Stimulated activated naive CD8-positive, alpha-beta T cell treated with anti-CD3 and anti-CD28 coated beads, Interleukin-15, amount 100 ng/mL, for 72 hours (primary cell): ENCODE data around the gene TXNRD3.

Source experiments
- ATAC-seq: fragments of 150-1000 bp; cut with Tn5 transposase; 2 replicates; pipeline ENCODE4 v1.10.0; 2021; ENCODE audit warnings: mild to moderate bottlenecking, moderate library complexity
- DNase-seq, 2 donors: peaks; one replicate each; pipeline ENCODE4 v3.0.0; 2021 to 2022
- H3K27ac Mint-ChIP-seq, 2 donors: one replicate each; pipeline ENCODE4 v1.8.0; 2022; ENCODE audit warnings: mild to moderate bottlenecking in 2 of 2, mixed read lengths in 2 of 2, moderate library complexity in 2 of 2
- H3K27me3 Mint-ChIP-seq: one replicate; pipeline ENCODE4 v1.8.0; 2022; ENCODE audit warnings: mixed read lengths
- H3K4me1 Mint-ChIP-seq: one replicate; pipeline ENCODE4 v1.8.0; 2022; ENCODE audit warnings: mild to moderate bottlenecking, mixed read lengths
- H3K4me3 Mint-ChIP-seq, 2 donors: one replicate each; pipeline ENCODE4 v1.8.0; 2022; ENCODE audit warnings: mild to moderate bottlenecking in 2 of 2, mixed read lengths in 2 of 2, moderate library complexity in 1 of 2
- H3K9me3 Mint-ChIP-seq, 2 donors: one replicate each; pipeline ENCODE4 v1.8.0; 2022; ENCODE audit warnings: mixed read lengths in 2 of 2

Gene TXNRD3

DNA sequence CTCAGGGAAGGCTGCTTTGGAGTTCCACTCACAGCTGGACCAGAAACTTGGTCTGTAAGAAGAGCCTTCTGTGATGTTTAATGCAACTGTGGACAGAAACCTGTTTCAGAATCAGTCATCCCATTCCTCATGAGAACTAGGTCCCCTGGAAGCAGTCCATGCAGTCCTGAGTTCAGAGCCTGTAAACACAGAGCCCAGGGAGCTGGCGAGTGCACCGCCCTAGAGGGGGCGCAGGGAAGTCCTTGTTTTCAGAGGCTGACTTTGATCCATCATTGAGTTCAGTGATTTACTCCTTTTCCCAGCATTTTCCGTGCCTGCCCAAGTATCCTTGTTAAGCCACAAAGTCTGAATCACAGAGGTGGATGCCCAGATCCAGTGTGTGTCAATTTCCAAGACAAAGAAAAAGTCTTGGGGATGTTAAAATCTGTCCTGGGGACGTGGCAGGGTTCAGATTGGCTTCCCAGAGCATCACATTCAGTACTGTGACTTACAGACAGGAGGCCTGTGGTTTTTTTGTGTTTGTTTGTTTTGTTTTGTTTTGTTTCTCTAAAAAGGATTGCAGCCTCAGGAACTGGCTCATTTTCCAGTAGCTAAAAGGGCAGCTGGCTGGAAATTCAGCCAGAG lies 9.8 kb upstream of the TXNRD3 start:
- DNase-seq (no peak), ATAC-seq (no peak)
- peaks cover 17% of the 10 kb centered on the region for H3K27me3 Mint-ChIP-seq
- no peak overlapping the region for H3K27ac Mint-ChIP-seq
- no peaks in the 10 kb centered on the region for H3K4me1 Mint-ChIP-seq
- no peaks in the 10 kb centered on the region for H3K9me3 Mint-ChIP-seq
- H3K4me3 Mint-ChIP-seq: no peak overlapping the region

DNA sequence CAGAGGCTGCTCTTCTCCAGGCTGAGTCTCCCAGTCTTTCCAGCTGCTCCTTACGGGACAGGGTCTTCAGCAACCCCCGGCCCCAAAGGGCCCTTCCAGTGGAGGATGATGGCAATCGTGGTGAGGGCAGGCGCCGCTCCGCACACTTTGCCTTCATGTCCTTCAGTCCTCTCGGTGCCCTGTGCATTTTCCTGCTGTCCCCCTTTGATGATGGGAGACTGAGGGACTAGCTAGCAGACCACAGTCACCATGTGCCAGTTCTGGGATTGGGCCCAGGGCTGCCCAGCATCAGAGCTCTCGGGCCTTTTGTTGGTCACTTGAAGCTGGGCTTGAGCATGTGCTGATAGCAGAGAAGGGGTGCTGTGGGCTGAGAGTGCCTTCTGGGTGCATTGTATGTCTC lies 8.8 kb upstream of the TXNRD3 start:
- H3K27me3 Mint-ChIP-seq: peaks cover 17% of the 10 kb centered on the region
- no peak overlapping the region for H3K27ac Mint-ChIP-seq
- no peaks in the 10 kb centered on the region for H3K4me1 Mint-ChIP-seq
- H3K9me3 Mint-ChIP-seq: no peaks in the 10 kb centered on the region
- DNase-seq: no peak
- H3K4me3 Mint-ChIP-seq: no peak overlapping the region
- ATAC-seq: no peak

DNA sequence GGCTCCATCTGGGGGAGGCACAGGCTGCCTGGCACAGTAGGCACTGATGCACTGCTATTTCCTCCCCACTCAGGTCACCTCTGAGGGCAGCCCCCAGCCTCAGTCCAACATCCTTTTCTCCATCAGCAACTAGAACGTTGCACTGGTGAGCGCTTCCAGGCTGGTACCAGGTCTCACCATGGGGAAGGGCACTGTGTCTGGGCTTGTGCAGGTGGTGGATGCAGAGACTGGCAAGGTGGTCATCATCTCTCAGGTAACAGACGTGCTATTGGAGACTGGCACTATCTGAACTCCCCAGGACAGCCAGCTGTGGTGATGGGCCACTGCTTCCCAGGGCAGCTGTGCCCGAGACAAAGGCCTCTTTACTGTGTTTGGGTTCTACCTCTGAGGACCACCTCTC lies 8.3 kb upstream of the TXNRD3 start:
- no peak for ATAC-seq

DNA sequence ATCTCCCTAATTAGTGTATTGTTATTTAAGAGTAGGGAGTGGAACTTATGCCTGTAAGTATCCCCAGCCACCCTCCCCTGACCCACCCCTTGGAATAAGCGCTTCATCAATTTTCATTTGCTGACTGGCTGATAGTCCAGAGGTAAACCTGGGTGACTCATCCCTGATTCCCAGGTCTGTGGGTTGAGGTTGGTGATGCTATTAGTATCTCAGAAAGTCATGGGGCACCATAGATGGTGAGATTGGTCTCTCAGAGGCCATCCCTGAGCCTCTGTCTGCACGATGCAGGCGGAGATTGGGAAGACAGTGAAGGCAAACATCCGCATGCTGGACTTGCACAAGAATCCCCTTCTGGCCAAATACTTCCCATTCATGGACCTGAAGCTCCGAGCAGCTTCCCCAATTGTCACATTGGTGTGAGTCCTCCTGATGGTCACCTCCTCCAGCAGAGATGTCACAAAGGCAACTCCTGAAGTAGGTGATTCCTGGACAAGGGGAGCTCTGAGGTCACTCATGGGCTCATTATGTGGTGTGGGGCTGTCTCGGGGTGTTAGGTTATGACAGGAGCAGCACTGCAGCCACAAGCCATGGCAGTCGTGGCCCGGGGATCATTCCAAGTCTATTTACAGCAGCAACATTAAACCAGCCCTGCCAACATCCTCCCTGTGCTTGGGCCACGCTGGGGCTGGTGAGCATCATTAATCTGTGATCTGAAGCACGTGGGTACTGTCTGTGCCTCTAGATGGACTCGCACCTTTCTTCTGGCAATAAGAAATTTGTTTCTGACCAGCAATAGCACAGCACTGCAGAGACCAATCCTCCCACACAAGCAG lies 6.8 kb upstream of the TXNRD3 start:
- Mint-ChIP-seq H3K27me3 (peaks cover 17% of the 10 kb centered on the region), H3K27ac (no peak overlapping the region), H3K4me3 (no peak overlapping the region), H3K9me3 (no peaks in the 10 kb centered on the region), H3K4me1 (no peaks in the 10 kb centered on the region)
- no peak for DNase-seq
- peak; percentile 31 for ATAC-seq

More for the DNA sequence above, 8.3 kb upstream of the TXNRD3 start:
- no peak overlapping the region for H3K27ac Mint-ChIP-seq
- no peak for DNase-seq
- H3K27me3 Mint-ChIP-seq: peaks cover 17% of the 10 kb centered on the region
- no peaks in the 10 kb centered on the region for H3K4me1 Mint-ChIP-seq
- no peak overlapping the region for H3K4me3 Mint-ChIP-seq
- H3K9me3 Mint-ChIP-seq: no peaks in the 10 kb centered on the region

DNA sequence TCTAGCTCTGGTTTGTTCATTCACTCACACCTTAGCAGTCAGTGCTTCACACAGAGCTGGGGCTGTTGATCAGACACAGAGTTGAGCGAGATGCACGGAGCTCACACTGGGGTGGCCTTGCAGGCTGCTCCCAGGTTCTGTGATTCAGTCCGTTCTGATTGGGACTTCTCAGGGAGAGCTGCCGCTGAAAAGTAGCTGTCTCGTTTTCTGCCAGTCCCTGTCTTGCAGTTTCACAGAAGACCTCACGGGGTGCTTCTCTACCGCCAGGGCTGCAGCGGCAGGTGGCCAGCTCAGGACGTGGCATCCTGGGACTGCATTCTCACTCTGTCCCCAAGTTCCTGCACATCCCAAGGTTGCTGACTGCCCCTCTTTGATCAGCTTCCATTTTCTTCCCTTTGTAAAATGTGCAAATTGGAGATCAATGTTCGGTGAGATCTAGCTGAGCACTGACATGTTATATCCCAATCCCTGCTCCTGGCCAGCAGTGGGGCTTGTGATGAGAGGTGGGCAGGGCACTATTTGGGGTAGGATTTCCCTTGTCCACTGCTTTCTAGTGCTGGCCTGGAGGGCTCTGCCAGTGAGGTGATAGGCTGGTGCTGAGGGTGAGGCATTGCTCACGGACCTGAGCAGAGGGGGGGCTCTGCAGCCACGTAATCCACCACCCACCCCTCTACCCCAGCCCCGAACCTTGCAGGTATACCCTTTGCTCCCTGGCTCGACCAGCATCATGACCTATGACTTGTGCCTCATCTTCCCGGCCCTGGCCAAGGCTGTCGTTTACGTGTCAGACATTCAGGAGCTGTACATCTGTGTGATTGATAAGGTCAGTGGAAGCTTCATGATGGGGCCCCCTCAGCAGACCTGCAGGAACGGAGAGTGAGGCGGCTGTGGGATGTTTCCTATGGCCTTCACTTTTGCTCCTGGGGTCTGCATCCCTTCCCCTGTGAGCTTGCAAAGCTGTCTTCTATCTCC lies 5.3 kb upstream of the TXNRD3 start:
- H3K4me1 Mint-ChIP-seq: peaks cover 5% of the 10 kb centered on the region
- no peak overlapping the region for H3K4me3 Mint-ChIP-seq
- H3K9me3 Mint-ChIP-seq: no peaks in the 10 kb centered on the region
- H3K27ac Mint-ChIP-seq: no peak overlapping the region
- ATAC-seq (no peak), DNase-seq (no peak)
- H3K27me3 Mint-ChIP-seq: peaks cover 17% of the 10 kb centered on the region

DNA sequence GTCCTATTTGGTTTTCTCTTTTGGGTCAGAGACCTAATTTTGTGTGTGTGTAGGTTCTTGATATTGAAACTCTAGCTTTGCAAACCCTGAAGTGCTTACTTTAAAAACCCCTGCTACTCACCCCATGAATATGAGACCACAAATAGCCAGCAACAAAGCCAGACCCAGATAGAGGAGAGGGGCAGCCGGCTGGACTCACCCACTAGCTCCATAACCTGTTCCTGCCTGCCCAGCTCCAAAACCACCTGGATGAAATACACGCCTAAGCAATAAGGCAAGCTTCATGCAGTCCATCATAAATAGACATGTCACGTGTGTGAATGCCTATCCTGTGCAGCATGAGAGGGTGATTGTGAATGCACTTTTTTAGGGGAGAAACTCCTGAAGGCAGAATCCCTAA lies 3.7 kb upstream of the TXNRD3 start:
- Mint-ChIP-seq H3K4me1 (peaks cover 8% of the 10 kb centered on the region), H3K27ac (no peak overlapping the region), H3K9me3 (no peaks in the 10 kb centered on the region), H3K27me3 (peaks cover 17% of the 10 kb centered on the region), H3K4me3 (no peak overlapping the region)
- DNase-seq: no peak
- no peak for ATAC-seq

DNA sequence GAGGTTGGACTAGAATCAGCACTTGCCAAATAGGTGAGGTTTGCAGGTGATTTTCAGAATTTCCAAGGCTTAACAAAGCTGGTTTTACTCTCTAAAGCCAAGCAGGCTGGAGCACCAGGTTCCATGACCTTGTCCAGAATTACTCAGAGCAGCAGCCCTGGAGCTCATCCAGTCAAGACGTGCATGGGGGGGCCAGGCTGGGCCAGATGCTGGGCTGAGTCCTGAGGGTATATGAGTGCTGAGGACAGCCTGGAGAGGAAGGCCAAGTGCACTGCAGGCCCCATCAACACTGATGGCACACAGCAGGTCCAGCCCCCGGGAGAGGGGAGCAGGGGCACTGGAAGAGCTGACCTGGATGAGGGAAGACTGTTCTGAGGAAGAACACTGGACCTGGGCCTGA lies 3.0 kb upstream of the TXNRD3 start:
- H3K4me1 Mint-ChIP-seq: peaks cover 14% of the 10 kb centered on the region
- no peak for DNase-seq
- H3K27me3 Mint-ChIP-seq: peaks cover 17% of the 10 kb centered on the region
- H3K4me3 Mint-ChIP-seq: no peak overlapping the region
- H3K27ac Mint-ChIP-seq: no peak overlapping the region
- ATAC-seq: no peak
- no peaks in the 10 kb centered on the region for H3K9me3 Mint-ChIP-seq

DNA sequence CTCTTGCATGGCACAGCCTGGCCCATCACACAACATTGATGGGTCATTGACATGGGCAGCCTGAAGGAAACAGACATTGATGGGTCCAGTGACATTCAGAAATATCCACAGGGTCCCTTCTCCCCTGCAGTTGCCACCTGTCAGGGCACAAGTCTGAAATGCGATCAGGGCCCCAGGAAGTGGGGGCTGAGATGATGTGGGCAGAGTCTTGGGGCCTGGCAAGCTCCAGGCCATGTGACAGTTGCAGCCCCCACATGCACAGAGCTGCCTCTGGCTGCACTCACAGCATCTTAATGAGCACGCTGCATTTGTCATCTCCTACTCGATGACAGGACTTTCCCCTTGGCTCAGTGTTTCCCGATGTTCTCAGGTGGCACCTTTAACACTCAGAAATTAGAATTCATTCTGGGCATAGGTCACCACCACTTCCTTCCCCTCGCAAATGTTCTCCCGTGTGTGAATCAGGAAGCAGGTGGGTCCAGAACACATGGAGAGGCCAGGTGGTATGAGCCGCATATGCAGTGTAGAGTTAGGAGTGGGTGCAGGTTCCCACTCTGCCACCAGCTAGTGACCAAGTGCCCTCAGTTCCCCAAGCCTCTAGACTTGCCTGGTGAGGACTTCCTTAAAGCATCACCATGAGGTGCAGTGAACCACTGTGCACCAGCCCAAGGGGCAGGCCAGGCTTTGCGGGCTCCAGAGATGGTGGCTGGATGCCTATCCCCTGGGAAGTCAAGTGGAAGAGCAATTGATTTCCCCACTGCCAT lies 1.6 kb upstream of the TXNRD3 start:
- Mint-ChIP-seq H3K4me1 (peaks cover 23% of the 10 kb centered on the region), H3K9me3 (no peaks in the 10 kb centered on the region), H3K27ac (no peak overlapping the region), H3K4me3 (no peak overlapping the region), H3K27me3 (peaks cover 17% of the 10 kb centered on the region)
- no peak for DNase-seq
- ATAC-seq: no peak

DNA sequence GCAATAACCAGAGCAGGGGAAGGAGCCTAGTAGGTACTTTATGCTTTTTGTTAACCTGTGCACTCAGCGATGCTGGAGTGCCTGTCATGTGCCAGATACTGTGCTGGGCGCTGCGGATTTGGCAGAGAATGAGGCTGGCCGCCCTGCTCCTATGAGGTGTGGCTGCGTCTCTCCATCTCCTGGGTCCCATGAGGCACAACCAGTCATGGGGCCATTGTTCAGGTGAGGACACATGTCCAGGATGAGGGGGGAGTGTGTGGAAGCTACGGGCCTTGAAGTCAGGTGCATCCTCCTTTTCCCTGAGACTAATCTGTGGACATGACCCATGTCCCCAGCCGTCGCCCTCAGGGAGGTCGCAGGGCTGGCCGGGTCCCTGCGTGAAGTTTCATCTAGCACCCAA lies 963 bp upstream of the TXNRD3 start:
- Mint-ChIP-seq H3K27me3 (peaks cover 12% of the 10 kb centered on the region), H3K4me3 (no peak overlapping the region), H3K9me3 (no peaks in the 10 kb centered on the region), H3K27ac (no peak overlapping the region), H3K4me1 (peaks cover 23% of the 10 kb centered on the region)
- no peak for ATAC-seq
- no peak for DNase-seq

DNA sequence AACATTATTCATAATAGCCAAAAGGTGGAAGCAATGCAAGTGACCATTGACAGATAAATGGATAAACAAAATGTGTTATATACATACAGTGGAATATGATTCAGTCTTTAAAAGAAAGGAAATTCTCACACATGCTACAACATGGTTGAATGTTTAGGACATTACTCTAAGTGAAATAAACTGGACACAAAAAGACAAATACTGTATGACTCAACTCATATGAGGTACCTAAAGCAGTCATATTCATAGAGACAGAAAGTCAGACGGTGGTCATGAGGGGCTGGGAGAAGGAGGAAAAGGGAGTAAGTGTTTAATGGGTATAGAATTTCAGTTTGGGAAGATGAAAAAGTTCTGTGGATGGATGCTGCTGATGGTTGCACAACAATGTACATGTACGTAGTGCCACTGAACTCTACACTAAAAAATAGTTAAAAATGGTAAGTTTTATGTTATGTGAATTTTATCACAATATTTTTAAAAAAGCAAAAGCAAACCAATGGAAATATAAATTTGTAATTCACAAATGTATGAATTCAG lies 5.3 kb downstream of the TXNRD3 start:
- H3K4me3 Mint-ChIP-seq: no peak overlapping the region
- DNase-seq (no peak), ATAC-seq (no peak)
- H3K27ac Mint-ChIP-seq: no peak overlapping the region
- H3K9me3 Mint-ChIP-seq: no peaks in the 10 kb centered on the region
- peaks cover 15% of the 10 kb centered on the region for H3K4me1 Mint-ChIP-seq
- H3K27me3 Mint-ChIP-seq: no peaks in the 10 kb centered on the region

DNA sequence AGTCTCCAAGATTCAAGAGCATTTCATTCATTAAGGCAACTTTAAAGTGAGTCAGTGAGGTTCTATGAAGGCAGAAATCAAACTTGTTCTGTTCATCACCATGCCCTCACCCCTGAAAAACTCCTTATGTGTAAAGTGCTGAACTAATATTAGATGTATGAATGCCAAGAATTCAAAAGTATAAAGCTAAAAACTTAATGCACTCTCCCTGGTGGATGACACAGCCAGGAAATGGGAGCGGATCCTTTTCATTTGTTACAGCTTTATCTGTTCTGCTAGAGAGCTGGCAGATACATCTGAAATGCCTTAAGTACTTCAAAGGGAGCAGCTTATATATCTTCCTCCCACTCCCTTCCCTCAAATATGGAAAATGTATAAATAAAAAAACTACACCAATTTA lies 8.2 kb downstream of the TXNRD3 start:
- H3K27ac Mint-ChIP-seq: no peak overlapping the region
- ATAC-seq (no peak), DNase-seq (no peak)
- no peaks in the 10 kb centered on the region for H3K9me3 Mint-ChIP-seq
- no peaks in the 10 kb centered on the region for H3K27me3 Mint-ChIP-seq
- H3K4me3 Mint-ChIP-seq: no peak overlapping the region
- H3K4me1 Mint-ChIP-seq: no peaks in the 10 kb centered on the region

DNA sequence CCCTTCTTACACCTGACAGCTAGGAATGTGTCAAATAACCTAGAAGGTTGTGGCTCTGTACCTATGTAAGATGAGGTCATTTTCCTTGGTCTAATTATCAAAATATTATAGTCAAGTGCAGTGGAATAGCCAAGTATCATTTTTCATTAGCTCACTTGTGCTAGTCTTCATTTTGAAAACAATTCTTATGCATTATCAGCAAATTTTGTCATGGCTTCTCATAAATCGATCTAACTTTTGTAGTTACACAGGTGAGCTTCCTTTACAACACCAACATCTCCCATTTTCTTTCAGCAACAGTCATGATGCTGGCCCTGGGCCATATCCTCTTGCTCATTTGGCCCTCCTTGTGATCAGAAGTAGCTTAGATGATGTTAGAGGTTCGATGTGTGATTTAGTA lies 10.3 kb downstream of the TXNRD3 start:
- Mint-ChIP-seq H3K4me3 (no peak overlapping the region), H3K9me3 (no peaks in the 10 kb centered on the region), H3K27me3 (no peaks in the 10 kb centered on the region), H3K27ac (no peak overlapping the region), H3K4me1 (no peaks in the 10 kb centered on the region)
- DNase-seq: no peak
- ATAC-seq: no peak

DNA sequence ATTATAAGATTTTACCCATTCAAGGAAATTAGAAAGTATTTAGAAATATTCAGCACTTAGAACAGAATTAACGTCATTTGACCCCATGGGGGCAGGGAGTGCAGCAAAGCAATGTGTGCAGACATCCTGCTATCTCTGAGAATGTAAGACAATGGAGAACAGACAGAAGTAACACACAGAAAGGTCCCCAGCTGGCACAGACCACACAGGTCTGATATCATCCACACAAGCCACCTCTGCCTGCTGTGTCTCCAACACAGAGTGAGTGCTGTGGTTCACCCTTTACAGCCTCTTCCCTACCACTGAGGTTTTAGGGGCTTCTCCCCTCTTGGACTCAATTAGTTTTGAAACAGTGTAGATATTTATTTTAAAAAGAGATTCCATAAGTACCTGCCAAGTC lies 16.1 kb downstream of the TXNRD3 start:
- no peaks in the 10 kb centered on the region for H3K9me3 Mint-ChIP-seq
- no peaks in the 10 kb centered on the region for H3K27me3 Mint-ChIP-seq
- no peak overlapping the region for H3K27ac Mint-ChIP-seq
- H3K4me1 Mint-ChIP-seq: no peaks in the 10 kb centered on the region
- DNase-seq: no peak
- ATAC-seq: no peak
- H3K4me3 Mint-ChIP-seq: no peak overlapping the region

DNA sequence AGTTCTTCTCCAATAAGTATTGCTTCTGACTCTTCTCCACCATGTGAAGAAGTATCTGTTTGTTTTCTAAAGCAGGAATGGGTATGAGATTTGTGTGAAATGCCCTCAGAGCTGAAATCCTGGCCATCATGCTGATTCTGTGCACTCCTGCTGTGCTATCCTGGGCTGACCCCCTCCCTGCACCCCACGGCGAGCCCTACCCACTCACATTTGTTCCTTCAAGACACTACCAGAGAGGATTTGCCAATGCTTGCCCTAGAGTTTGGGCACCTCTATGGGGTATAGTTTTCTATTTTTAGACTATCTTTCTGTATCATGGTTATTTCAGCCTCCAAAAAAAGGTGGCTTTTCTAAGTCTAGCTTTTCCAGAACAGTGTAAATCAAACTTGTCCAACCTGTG lies 18.5 kb downstream of the TXNRD3 start:
- no peaks in the 10 kb centered on the region for H3K4me1 Mint-ChIP-seq
- no peak for ATAC-seq
- no peak overlapping the region for H3K27ac Mint-ChIP-seq
- no peaks in the 10 kb centered on the region for H3K27me3 Mint-ChIP-seq
- H3K4me3 Mint-ChIP-seq: no peak overlapping the region
- no peaks in the 10 kb centered on the region for H3K9me3 Mint-ChIP-seq
- DNase-seq: no peak

DNA sequence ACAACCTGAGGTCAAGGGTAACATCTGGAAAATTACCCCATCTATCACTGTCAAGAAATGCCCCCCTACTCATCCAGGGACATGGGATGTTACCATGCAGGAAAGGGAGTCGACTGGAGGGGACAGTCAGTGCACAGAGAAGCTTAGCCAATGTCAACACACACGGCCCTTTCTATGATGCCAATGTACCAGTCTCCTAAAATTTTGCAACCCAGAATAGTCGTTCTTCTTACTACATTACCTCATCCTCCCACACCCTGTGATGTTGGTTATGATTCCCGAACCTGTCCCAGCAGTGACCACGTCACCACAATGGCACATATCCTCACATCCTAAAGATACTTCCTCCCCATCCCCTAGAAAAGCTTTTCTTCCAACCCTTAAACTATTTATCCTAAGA lies 20.1 kb downstream of the TXNRD3 start:
- Mint-ChIP-seq H3K27ac (no peak overlapping the region), H3K9me3 (no peaks in the 10 kb centered on the region), H3K4me1 (no peaks in the 10 kb centered on the region), H3K27me3 (no peaks in the 10 kb centered on the region), H3K4me3 (no peak overlapping the region)
- ATAC-seq: no peak
- no peak for DNase-seq
